K562 (cell line): ENCODE data around the gene METTL22. TPM values are rescaled to one million over a fixed set of nuclear protein-coding genes. Genes with fewer than 3 reads are reported as not detected.

ENCODE experiments used
- ATAC-seq: fragments of 200-7000 bp; cut with Tn5 transposase; 3 replicates; pipeline ENCODE4 v1.9.1; 2020; ENCODE audit warnings: moderate library complexity
- BruUV-seq: library from RNA; stranded (reverse); fragments of 400-500 nt; replicated peaks from 2 replicates; lab custom pipeline; 2021; lab: Mats Ljungman, UMichigan
- CTCF ChIA-PET: fragments of 300-600 bp; formaldehyde crosslinking; extraction: SDS; loops from one replicate; lab custom pipeline; 2021; ENCODE audit warnings: low intra/inter-chr PET ratio; lab: Yijun Ruan, JAX
- POLR2A ChIA-PET: fragments of 300-600, 350-650 bp; sonication (Branson Sonifier 250); formaldehyde crosslinking; extraction: SDS; loops from one replicate; lab custom pipeline; 2021; ENCODE audit warnings: antibody characterized with exemption, inconsistent platforms; lab: Yijun Ruan, JAX
- DNase-seq, 4 experiments: peaks; one replicate each; pipeline versions ENCODE4 v3.0.0 to v3.0.0-alpha.2; 2011 to 2018; ENCODE audit warnings: low spot score in 3 of 4, mixed read lengths in 3 of 4; ENCODE audit errors: extremely low read depth in 1 of 4
- FAIRE-seq: peaks from 2 replicates; lab custom pipeline; 2011; peaks lifted over from hg19 to GRCh38; lab: Jason Lieb, UNC
- H2AFZ ChIP-seq: 2 replicates; pipeline ENCODE4 v1.6.0; 2011; ENCODE audit warnings: low read depth, low read length, control low read depth, inconsistent platforms
- H3K27ac ChIP-seq: fragments of 200-600 bp; 3 replicates; pipeline ENCODE4 v1.8.0; 2011; ENCODE audit warnings: low read depth, mild to moderate bottlenecking, control low read depth, inconsistent platforms, low read length, moderate library complexity, mixed read lengths; ENCODE audit errors: extremely low read depth
- H3K27me3 ChIP-seq, 2 experiments: fragments of 300-600 bp in 1 of 2; 2 replicates in 1 of 2; 3 replicates in 1 of 2; pipeline versions ENCODE4 v1.6.0 to v1.8.0; 2011; ENCODE audit warnings: inconsistent platforms in 2 of 2, low read length in 2 of 2, mild to moderate bottlenecking in 1 of 2, mixed read lengths in 1 of 2, moderate library complexity in 1 of 2; ENCODE audit not compliant: control insufficient read depth in 2 of 2, insufficient read depth in 2 of 2
- H3K36me3 ChIP-seq: fragments of 300-600 bp; 3 replicates; pipeline ENCODE4 v1.8.0; 2011; ENCODE audit warnings: mild to moderate bottlenecking, low read length, inconsistent platforms; ENCODE audit not compliant: control insufficient read depth, insufficient read depth
- H3K4me1 ChIP-seq, 2 experiments: fragments of 200-600 bp in 1 of 2; replicated peaks in 1 of 2; 2 replicates in 1 of 2; 3 replicates in 1 of 2; pipeline versions ENCODE4 v1.5.1 to v1.8.0; 2011; ENCODE audit warnings: inconsistent platforms in 2 of 2, low read length in 2 of 2, mild to moderate bottlenecking in 1 of 2, mixed read lengths in 1 of 2, moderate library complexity in 1 of 2; ENCODE audit not compliant: control insufficient read depth in 2 of 2, insufficient read depth in 2 of 2
- H3K4me2 ChIP-seq: 2 replicates; pipeline ENCODE4 v1.6.1; 2011; ENCODE audit warnings: low read length, control low read depth, inconsistent platforms, mixed read lengths; ENCODE audit not compliant: insufficient read depth
- H3K4me3 ChIP-seq: fragments of 200-600 bp; sonication (generic), shearing (Covaris generic); 2 replicates; pipeline ENCODE4 v1.5.1; 2016; ENCODE audit warnings: control low read depth, inconsistent platforms
- H3K79me2 ChIP-seq: fragments of 200-600 bp; 3 replicates; pipeline ENCODE4 v1.8.0; 2011; ENCODE audit warnings: low read length, inconsistent platforms; ENCODE audit not compliant: control insufficient read depth, insufficient read depth
- H3K9ac ChIP-seq, 2 experiments: 2 replicates each; pipeline versions ENCODE4 v1.6.0 to v1.6.1; 2011; ENCODE audit warnings: low read depth in 2 of 2, low read length in 2 of 2, control low read depth in 1 of 2, inconsistent platforms in 1 of 2, mild to moderate bottlenecking in 1 of 2, mixed read lengths in 1 of 2; ENCODE audit not compliant: insufficient read depth in 1 of 2
- H3K9me1 ChIP-seq: one replicate; pipeline ENCODE4 v1.6.0; 2011; ENCODE audit warnings: inconsistent platforms, mild to moderate bottlenecking, low read length, moderate library complexity; ENCODE audit not compliant: control insufficient read depth, insufficient read depth
- H3K9me3 ChIP-seq: replicated peaks from 2 replicates; pipeline ENCODE4 v1.5.1; 2011; ENCODE audit warnings: low read depth, low read length, inconsistent platforms; ENCODE audit not compliant: control insufficient read depth, insufficient read depth
- H4K20me1 ChIP-seq: replicated peaks from 2 replicates; pipeline ENCODE4 v1.6.1; 2011; ENCODE audit warnings: low read length, inconsistent platforms, mixed read lengths; ENCODE audit not compliant: control insufficient read depth, insufficient read depth
- DIDO1 ChIP-seq: fragments of 450-650 bp; IDR thresholded peaks from 2 replicates; pipeline ENCODE4 v1.6.1; 2016; ENCODE audit warnings: low read depth, missing biosample characterization, missing genetic modification characterization
- FIP1L1 ChIP-seq: fragments of 200-400 bp; formaldehyde crosslinking; IDR thresholded peaks from 2 replicates; pipeline ENCODE4 v1.6.1; 2018; ENCODE audit warnings: mild to moderate bottlenecking, low read depth, low read length; ENCODE audit not compliant: poor library complexity, severe bottlenecking
- HNRNPK ChIP-seq: fragments of 200-400 bp; formaldehyde crosslinking; IDR thresholded peaks from one replicate; pipeline ENCODE4 v1.6.1; 2018; ENCODE audit warnings: mild to moderate bottlenecking, low read depth, low read length; ENCODE audit not compliant: poor library complexity, severe bottlenecking
- POLR2H ChIP-seq: IDR thresholded peaks from 2 replicates; pipeline ENCODE4 v1.6.1; 2016; ENCODE audit warnings: missing genetic modification characterization, low read depth, mild to moderate bottlenecking, control low read depth, missing compliant biosample characterization, moderate library complexity
- ZNF655 ChIP-seq: fragments of 250-450 bp; sonication (Bioruptor Pico); IDR thresholded peaks from 2 replicates; pipeline ENCODE4 v1.5.0; 2021
- WGBS: fragments of 100-300 bp; shearing (Covaris generic); methylation state at CpG from one replicate; pipeline ENCODE4 v1.1.6; 2016; ENCODE audit warnings: low coverage, mixed read lengths; ENCODE audit not compliant: insufficient coverage; ENCODE audit errors: missing lambda C conversion rate; 5-methylcytosine and 5-hydroxymethylcytosine counted together
- in situ Hi-C: fragments of 300-500 bp; cut with MboI; formaldehyde crosslinking; loops from 4 replicates; pipeline ENCODE4 v1.15.0; 2018; ENCODE audit warnings: inconsistent platforms, mixed read lengths
- intact Hi-C: fragments of 100-400 bp; cut with micrococcal nuclease; formaldehyde crosslinking; loops from 2 replicates; pipeline ENCODE4 v1.14.2; 2022
- polyA plus RNA-seq, 8 experiments: library from polyadenylated mRNA; depleted of rRNA in 4 of 8; stranded (reverse) in 5 of 8; unstranded in 3 of 8; fragments of >200 nt; fragmentation: Nextera tagmentation in 2 of 8; fragmentation: Illumina TruSeq in 1 of 8; extraction: Ambion mirVana in 2 of 8; extraction: Trizol in 1 of 8; gene quantifications; 2 replicates each; pipeline versions ENCODE4 v1.2.1 to v1.2.3, GENCODE V29; 2011 to 2014; ENCODE audit warnings: inconsistent platforms in 1 of 8, missing spikeins in 1 of 8
- total RNA-seq, 7 experiments: library from RNA; depleted of rRNA in 6 of 7; stranded (reverse); fragments of >200 nt in 6 of 7; fragmentation: Illumina TruSeq in 2 of 7; extraction: Trizol in 2 of 7; gene quantifications; 2 replicates each; pipeline versions ENCODE4 v1.2.1 to v1.2.3, GENCODE V29; 2011 to 2021; ENCODE audit warnings: low replicate concordance in 1 of 7
- TF ChIP-seq, protein P1 (sequence below), 2 experiments: IDR thresholded peaks in 1 of 2; conservative IDR thresholded peaks in 1 of 2; 2 replicates each; pipeline ENCODE4 v1.6.1; 2016; ENCODE audit warnings: low read depth in 2 of 2, mild to moderate bottlenecking in 1 of 2, missing compliant biosample characterization in 1 of 2, missing genetic modification characterization in 1 of 2, moderate library complexity in 1 of 2
- TF ChIP-seq, protein P2 (sequence below), 3 experiments: IDR thresholded peaks in 2 of 3; conservative IDR thresholded peaks in 1 of 3; 2 replicates each; pipeline ENCODE4 v1.5.1; 2011 to 2012; ENCODE audit warnings: low read length in 3 of 3, mild to moderate bottlenecking in 3 of 3, control low read depth in 2 of 3, improper control_type of control experiment in 1 of 3, inconsistent platforms in 1 of 3, low read depth in 1 of 3, mixed read lengths in 1 of 3, moderate library complexity in 1 of 3; ENCODE audit not compliant: insufficient read depth in 2 of 3

Gene METTL22
- total and polyA plus RNA-seq, 9 of the 15 experiments (the other 6 are each of a cell fraction or from before 2014, with no cell fraction given) = 6.9 to 33.2 (median 18.5) TPM

DNA sequence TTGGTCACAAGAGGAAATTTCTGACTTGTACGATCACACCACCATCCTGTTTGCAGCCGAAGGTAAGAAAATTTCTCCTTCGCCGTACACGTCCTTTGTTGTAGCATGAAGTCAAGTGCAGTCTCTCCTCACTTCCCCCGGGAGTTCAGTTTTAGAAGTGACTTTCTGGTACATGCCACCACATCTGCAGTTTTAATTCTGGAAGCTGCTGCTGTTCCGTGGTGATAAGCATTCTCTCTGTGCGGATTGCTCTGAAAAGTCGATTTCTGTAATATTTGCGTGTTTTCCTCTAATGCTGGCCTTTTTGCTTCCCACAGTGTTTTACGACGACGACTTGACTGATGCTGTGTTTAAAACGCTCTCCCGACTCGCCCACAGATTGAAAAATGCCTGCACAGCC lies 20.6 kb downstream of the METTL22 start:
- H3K27ac ChIP-seq = no peak overlapping the region
- H3K9me3 ChIP-seq = no peaks in the 10 kb centered on the region
- 0 out of 2 replicates have a peak, but pooled peaks cover 5% of the 10 kb centered on the region for H4K20me1 ChIP-seq
- H3K4me3 ChIP-seq = no peak overlapping the region
- in situ Hi-C loops (no loop called here), intact Hi-C loops (no loop called here)
- WGBS = 83% methylated on average over 15 of the region's 16 CpGs
- H3K36me3 ChIP-seq = peaks cover 85% of the 10 kb centered on the region
- POLR2A ChIA-PET = interaction anchor here (0.6 to 1.0 kb wide), 2 partner anchors 14 to 1138 kb away, joined by 3 to 4 read pairs; no protein-coding TSS in a partner anchor
- H2AFZ ChIP-seq = no peak overlapping the region
- no peak overlapping the region for H3K9ac ChIP-seq
- CTCF ChIA-PET = no interaction called here
- DNase-seq = no peak
- peaks cover 2 to 8% of the 10 kb centered on the region in 2 experiments; a peak in 4 of 5 replicates for H3K4me1 ChIP-seq
- H3K79me2 ChIP-seq = no peaks in the 10 kb centered on the region
- ATAC-seq = no peak
- no peaks in the 10 kb centered on the region for H3K27me3 ChIP-seq
- no TSS peak for BruUV-seq
- H3K9me1 ChIP-seq = no peaks in the 10 kb centered on the region
- H3K4me2 ChIP-seq = no peak overlapping the region
- no peak for FAIRE-seq
- TF ChIP-seq, protein P1, sequence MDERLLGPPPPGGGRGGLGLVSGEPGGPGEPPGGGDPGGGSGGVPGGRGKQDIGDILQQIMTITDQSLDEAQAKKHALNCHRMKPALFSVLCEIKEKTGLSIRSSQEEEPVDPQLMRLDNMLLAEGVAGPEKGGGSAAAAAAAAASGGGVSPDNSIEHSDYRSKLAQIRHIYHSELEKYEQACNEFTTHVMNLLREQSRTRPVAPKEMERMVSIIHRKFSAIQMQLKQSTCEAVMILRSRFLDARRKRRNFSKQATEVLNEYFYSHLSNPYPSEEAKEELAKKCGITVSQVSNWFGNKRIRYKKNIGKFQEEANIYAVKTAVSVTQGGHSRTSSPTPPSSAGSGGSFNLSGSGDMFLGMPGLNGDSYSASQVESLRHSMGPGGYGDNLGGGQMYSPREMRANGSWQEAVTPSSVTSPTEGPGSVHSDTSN (CRISPR knock-in tag; IDR thresholded peaks at IDR 0.05; ENCODE audit: low read depth) = no peak
- TF ChIP-seq, protein P1 (tag; conservative IDR thresholded peaks at IDR 0.05; ENCODE audit: low read depth) = no peak
- TF ChIP-seq ZNF655 (CRISPR knock-in tag) (no peak), POLR2H (no peak), FIP1L1 (no peak), DIDO1 (tag) (no peak), HNRNPK (no peak)
- TF ChIP-seq, protein P2, sequence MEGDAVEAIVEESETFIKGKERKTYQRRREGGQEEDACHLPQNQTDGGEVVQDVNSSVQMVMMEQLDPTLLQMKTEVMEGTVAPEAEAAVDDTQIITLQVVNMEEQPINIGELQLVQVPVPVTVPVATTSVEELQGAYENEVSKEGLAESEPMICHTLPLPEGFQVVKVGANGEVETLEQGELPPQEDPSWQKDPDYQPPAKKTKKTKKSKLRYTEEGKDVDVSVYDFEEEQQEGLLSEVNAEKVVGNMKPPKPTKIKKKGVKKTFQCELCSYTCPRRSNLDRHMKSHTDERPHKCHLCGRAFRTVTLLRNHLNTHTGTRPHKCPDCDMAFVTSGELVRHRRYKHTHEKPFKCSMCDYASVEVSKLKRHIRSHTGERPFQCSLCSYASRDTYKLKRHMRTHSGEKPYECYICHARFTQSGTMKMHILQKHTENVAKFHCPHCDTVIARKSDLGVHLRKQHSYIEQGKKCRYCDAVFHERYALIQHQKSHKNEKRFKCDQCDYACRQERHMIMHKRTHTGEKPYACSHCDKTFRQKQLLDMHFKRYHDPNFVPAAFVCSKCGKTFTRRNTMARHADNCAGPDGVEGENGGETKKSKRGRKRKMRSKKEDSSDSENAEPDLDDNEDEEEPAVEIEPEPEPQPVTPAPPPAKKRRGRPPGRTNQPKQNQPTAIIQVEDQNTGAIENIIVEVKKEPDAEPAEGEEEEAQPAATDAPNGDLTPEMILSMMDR (IDR thresholded peaks at IDR 0.05 in 2 of 3, conservative IDR thresholded peaks at IDR 0.05 in 1 of 3; ENCODE audit: insufficient read depth in 2 of 3, low read depth in 1 of 3, low read length in 3 of 3) = no peak
